GM19239 (cell line): ENCODE measurements around the gene PAFAH1B1.
"Not testable (repeated sequence)": the region's sequence is repeated elsewhere in the genome, so short reads cannot be mapped to it uniquely, and the experiment has no call there.

Experiments used
- DNase-seq: peaks from one replicate; pipeline ENCODE4 v3.0.0; 2011; ENCODE audit warnings: low spot score; ENCODE audit not compliant: insufficient read length
- FAIRE-seq: peaks from 2 replicates; lab custom pipeline; 2011; peaks lifted over from hg19 to GRCh38; lab: Jason Lieb, UNC

The PAFAH1B1 gene

DNA sequence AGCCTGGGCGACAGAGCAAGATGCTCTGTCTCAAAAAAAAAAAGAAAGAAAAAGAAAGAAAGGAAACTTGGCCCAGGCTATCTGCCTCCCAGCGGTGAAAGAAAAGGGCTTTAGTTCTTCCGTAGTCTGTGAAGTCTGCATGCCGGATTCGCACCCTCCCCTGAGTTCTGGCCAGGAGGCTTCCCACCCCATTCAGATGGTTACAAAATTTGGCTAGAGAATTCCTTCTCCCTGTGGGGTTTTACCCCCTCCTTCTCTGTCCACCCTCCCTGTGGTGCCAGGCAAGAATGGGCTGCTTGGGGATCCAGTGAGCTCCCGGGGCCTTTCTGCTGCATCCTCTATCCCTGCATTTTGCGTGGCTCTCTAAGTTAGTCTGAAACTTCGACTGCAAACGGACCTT lies 37.8 kb downstream of the PAFAH1B1 start:
- FAIRE-seq: no peak
- no peak for DNase-seq

DNA sequence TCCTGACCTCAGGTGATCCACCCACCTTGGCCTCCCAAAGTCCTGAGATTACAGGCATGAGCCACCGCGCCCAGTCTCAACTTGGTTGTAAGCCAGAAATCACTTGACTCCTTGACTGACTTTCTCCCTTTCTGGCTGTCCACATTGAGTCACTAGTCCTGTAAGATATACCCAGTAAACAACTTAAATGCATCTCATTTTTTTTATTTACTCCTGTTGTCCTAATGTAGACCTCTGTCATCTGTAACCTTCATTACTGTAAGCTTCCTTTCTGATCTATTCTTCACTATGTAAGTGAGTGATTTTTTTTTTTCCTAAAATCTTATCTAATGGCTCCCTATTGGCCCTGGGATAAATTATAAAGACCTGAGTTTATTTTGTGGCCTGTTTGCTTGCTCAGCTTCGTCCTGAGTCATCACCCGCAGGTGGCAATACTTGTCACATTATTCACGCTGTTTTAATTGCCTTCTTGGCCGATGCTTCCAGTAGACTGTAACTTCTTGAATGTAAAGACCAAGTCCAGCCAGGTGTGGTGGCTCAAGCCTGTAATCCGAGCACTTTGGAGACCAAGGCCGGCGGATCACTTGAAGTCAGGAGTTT lies 41.0 kb downstream of the PAFAH1B1 start:
- no peak for FAIRE-seq

DNA sequence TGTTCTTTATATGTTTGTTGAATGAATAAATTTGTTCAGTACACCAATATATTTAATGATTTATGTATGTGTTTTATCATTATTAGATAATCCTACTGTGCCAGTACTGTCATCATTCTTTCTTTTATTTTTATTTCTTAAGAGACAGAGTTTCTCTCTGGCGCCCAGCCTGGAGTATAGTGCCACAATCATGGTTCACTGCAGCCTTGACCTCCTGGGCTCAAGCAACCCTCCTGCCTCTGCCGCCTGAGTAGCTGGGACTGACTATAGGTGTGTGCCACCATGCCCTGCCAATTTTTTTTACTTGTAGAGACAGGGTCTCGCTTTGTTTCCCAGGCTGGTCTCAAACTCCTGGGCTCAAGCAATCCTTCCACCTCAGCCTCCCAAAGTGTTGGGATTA lies 41.8 kb downstream of the PAFAH1B1 start:
- DNase-seq (no peak), FAIRE-seq (no peak)

More for the DNA sequence above, 41.0 kb downstream of the PAFAH1B1 start:
- no peak for DNase-seq

DNA sequence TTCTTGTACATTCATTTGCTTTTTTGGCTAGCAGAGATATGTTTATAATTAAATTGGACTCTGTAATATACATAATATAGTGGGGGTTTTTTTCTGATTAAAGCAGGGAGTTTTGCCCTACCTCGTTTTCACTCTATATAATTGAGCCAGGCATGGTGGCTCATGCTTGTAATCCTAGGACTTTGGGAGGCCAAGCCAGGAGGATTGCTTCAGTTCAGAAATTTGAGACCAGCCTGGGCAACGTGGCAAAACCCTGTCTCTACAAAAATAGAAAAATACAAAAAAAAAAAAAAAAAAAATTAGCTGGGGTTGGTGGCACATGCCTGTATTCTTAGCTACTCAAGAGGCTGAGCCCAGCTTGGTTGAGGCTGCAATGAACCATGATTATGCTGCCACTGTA lies 42.2 kb downstream of the PAFAH1B1 start:
- FAIRE-seq (no peak), DNase-seq (no peak)

DNA sequence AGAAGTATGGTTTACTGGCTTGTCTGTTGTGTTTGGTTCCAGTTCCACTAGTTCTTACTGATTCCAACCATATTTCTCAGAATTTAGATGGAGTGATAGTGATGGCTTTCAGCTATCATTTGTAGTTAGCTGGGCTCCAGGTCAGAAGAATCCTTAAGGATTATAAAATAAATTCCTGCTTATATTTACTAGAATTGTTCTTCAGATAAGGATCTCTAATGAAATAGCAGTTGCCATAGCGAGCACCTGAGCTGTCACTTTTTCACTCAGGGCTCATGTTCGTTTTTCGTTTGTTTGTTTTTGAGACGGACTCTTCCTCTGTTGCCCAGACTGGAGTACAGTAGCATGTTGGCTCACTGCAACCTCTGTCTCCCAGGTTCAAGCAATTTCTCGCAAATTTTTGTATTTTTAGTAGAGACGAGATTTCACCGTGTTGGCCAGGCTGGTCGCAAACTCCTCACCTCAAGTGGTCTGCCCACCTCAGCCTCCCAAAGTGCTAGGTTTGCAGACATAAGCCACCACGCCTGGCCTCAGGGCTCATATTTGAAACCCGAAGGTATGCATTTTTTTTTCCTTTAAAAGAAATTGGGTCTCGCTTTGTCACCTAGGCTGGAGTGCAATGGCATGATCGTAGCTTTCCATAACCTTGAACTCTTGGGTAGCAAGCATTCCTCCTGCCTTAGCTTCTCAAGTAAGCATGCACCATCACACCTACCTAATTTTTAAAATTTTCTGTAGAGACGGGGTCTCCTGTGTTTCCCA lies 42.9 kb downstream of the PAFAH1B1 start:
- FAIRE-seq: no peak
- DNase-seq: no peak

DNA sequence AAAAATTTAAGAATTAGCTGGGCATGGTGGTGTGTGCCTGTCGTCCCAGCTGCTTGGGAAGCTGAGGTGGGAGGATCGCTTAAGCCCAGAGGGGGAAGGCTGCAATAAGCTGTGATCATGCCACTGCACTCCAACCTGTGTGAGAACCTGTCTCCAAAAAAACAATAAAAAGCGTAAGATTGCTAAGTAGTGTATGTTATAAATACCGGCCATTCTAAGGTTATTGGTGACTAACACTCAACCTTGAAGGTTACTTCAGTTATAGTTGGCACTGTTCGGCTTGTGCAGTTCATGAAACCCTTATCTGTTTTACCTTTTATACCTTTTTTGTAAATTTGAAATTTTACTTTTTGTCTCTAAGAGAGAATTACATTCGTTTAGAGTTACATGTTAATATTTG lies 44.0 kb downstream of the PAFAH1B1 start:
- FAIRE-seq (no peak), DNase-seq (no peak)

DNA sequence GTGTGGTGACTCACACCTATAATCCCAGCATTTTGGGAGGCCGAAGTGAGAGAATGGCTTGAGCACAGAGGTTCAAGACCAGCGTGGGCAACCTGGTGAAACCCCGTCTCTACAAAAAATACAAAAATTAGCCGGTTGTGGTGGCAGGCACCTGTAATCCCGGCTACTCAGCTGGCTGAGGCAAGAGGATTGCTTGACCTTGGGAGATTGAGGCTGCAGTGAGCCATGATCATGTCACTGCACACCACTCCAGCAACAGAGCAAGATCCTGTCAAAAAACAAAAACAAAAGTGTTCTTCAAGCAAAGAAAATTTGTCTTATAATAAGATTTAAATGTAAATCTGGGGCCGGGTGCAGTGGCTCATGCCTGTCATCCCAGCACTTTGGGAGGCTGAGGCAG lies 51.5 kb downstream of the PAFAH1B1 start:
- FAIRE-seq: no peak
- DNase-seq: no peak

DNA sequence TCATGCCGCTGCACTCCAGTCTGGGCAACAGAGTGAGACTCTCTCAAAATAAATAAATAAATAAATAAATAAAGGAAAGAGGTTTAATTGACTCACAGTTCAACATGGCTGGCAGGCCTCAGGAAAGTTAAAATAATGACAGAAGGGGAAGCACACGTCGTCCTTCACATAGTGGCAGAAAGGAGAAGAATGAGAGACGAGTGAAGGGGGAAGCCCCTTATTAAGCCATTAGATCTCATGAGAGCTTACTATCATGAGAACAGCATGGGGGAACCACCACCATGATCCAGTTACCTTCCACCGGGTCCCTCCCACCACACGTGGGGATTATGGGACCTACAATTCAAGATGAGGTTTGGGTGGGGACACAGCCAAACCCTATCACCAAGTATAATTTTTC lies 54.5 kb downstream of the PAFAH1B1 start:
- no peak for DNase-seq
- no peak for FAIRE-seq

DNA sequence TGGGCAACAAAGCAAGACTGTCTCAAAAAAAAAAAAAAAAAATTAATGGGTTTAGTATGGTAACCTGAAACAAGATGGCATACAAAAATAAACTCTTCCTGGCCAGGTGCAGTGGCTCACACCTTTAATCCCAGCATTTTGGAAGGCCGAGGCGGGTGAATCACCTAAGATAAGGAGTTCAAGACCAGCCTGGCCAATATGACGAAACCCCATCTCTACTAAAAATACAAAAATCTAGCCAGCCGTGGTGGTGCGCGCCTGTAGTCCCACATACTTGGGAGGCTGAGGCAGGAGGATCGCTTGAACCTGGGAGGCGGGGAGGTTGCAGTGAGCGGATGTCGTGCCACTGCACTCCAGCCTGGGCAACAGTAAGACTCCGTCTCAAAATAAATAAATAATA lies 55.7 kb downstream of the PAFAH1B1 start:
- DNase-seq (no peak), FAIRE-seq (no peak)

DNA sequence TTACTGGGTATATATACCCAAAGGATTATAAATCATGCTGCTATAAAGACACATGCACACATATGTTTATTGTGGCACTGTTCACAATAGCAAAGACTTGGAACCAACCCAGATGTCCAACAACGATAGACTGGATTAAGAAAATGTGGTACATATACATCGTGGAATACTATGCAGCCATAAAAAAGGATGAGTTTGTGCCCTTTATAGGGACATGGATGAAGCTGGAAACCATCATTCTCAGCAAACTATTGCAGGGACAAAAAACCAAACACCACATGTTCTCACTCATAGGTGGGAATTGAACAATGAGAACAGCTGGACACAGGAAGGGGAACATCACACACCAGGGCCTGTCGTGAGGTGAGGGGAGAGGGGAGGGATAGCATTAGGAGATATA lies 59.5 kb downstream of the PAFAH1B1 start:
- FAIRE-seq: not testable (repeated sequence)

DNA sequence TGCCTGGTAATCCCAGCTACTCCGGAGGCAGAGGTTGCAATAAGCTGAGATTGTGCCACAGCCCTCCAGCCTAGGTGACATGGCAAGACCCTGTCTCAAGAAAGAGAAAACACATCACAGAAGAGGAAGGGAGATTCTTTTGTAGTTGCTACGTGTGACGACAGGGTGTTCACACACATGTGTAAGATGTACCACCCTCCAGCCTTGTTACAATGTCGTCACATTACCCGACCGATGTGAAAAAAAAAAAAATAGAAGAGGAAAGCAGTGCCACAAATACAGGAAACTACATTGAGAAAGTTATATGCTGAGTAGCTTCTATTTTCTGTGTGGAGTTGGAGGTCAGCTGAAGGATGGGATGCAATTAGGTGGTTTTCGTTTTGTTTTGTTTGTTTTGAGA lies 62.1 kb downstream of the PAFAH1B1 start:
- FAIRE-seq: no peak
- DNase-seq: no peak

More for the DNA sequence above, 59.5 kb downstream of the PAFAH1B1 start:
- DNase-seq: not testable (repeated sequence)

DNA sequence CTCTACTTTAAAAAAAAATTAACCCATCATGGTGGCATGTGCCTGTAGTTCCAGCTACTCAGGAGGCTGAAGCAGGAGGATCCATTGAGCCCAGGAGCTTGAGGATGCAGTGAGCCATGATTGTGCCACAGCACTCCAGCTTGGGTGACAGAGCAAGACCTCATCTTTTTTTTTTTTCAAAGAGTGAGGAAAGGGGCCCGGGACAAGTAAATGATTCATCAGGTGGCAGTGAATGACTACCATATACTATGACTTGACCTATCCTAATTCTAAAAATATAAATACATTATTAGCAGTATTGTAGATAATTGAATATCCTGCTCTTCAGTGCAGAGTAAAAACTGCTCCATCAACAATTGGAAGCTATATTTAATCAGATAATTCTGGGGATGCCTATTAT lies 62.8 kb downstream of the PAFAH1B1 start:
- FAIRE-seq (no peak), DNase-seq (no peak)

DNA sequence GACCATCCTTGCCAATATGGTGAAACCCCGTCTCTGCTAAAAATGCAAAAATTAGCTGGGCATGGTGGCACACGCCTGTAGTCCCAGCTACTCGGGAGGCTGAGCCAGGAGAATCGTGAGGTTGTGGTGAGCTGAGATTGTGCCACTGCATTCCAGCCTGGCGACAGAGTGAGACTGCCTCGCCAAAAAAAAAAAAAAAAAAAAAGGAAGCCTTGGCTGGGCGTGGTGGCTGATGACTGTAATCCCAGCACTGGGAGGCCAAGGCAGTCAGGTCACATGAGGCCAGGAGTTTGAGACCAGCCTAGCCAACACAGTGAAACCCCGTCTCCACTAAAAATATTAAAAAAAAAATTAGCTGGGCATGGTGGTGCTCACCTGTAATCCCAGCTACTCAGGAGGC lies 65.9 kb downstream of the PAFAH1B1 start:
- DNase-seq, FAIRE-seq: not testable (repeated sequence)

DNA sequence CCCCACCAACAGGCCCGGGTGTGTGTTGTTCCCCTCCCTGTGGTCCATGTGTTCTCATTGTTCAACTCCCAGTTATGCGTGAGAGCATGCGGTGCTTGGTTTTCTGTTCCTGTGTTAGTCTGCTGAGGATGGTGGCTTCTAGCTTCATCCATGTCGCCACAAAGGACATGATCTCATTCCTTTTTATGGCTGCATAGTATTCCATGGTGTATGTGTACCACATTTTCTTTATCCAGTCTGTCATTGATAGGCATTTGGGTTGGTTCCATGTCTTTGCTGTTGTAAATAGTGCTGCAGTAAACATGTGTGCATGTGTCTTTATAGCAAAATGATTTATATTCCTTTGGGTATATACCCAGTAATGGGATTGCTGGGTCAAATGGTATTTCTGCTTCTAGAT lies 67.0 kb downstream of the PAFAH1B1 start:
- not testable (repeated sequence) for FAIRE-seq, DNase-seq

DNA sequence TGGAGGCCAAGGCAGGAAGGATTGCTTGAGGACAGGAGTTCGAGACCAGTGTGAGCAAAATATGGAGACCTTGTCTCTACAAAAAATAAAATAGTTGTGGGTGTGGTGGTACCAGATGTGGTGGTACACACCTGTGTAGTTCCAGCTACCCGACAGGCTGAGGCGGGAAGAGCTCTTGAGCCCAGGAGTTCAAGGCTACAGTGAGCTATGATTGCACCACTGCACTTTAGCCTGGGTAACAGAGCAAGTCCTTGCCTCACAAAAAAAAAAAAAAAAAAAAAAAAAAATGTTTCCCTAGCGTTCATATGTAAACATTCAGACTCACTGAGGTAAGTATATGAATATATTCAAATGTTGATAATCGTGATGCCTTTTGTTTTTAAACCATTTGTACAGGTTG lies 78.6 kb downstream of the PAFAH1B1 start:
- FAIRE-seq: no peak

DNA sequence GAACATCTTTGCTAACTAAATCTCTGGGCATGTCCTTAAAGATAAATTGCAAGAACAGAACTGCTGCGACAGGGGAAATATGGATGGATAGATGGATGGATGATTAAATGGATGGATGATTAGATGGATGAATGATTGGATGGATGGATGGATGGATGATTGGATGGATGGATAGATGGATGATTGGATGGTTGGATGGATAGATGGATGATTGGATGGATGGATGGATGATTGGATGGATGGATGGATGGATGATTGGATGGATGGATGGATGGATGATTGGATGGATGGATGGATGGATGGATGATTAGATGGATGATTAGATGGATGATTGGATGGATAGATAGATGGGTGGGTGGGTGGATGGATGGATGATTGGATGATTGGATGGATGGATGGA lies 85.8 kb downstream of the PAFAH1B1 start:
- not testable (repeated sequence) for FAIRE-seq, DNase-seq

More for the DNA sequence above, 78.6 kb downstream of the PAFAH1B1 start:
- no peak for DNase-seq

DNA sequence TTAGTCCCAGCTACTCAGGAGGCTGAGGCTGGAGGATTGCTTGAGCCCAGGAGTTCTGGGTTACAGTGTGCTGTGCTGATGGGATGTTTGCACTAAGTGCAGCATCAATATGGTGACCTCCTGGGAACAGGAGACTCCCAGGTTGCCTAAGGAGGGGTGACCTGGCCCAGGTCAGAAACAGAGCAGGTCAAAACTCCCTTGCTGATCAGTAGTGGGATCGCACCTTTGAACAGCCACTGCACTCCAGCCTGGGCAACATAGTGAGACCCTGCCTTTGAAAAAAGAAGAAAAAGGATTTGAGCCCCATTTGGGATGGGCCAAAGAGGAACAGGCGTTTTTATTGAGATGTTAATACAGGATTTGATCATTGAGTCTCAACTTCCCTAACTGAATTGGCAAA lies 87.5 kb downstream of the PAFAH1B1 start:
- DNase-seq (no peak), FAIRE-seq (no peak)

DNA sequence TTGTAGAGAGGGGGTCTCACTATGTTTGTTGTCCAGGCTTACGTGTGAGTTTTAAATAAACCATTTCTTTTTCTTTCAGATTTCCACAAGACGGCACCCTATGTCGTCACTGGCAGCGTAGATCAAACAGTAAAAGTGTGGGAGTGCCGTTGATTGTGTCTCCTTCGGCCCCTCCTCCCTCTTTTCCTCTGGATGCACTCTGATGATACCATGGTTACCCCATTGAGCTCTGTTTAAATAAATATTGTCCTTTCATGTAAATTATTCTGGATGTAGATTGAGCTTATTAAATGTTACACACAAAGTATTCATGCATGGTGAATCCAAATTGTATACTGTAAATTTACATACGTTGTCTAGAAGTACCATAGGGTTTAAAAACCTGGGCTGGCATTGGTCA lies 88.2 kb downstream of the PAFAH1B1 start:
- FAIRE-seq: no peak

DNA sequence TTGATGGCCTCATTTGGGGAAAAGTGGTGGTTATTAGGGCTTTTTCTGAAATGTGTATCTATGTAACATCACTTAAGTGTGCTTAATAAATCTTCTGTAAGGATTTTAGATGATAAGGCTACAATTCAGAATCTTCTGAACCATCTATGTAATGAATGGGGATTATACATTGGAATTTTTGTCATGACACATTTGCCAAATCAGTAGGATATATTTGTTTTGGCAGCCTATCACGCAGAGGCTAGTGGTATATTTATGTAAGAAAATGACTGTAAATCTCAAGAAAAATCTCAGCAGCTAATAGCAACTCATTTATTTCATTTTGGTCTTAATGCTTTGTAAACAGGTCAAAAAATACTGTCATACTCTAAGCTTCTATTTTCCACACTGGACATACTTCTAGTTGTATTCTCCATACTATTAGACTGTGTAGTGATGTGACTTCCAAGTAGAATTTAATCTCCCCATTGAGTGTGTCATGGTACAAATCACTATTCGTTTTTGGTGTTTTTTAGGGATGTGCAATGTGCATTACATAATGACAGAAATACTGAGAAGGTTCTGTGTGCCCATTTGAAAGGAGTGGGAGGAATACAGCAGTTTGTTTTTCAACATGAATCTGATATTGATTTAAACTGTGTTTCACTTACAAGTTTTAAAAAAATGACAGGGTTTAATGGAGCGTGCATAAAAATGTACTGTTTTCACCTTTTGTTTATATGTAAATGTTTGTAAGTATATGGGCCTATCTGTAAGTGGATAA lies 88.9 kb downstream of the PAFAH1B1 start:
- FAIRE-seq: no peak
- no peak for DNase-seq

More for the DNA sequence above, 88.2 kb downstream of the PAFAH1B1 start:
- DNase-seq: no peak

DNA sequence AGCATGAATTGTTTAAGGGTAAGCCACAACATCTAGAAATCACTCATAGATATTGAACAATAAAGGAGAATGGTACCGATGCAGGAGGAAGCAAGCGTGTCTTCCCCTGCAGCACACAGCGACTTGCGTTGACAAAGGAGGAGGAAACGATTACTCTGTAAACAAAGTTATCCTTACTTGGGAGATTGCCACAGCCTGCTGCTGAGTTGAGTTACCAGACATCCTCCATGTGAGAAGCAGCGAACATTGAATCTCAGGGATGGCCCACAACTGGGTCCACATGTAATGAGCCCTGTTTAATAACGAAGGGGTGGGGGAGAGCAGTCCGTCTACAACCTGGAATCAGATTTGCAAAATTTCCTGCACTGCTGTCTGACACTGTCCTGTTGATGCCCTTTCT lies 90.5 kb downstream of the PAFAH1B1 start:
- DNase-seq: no peak
- FAIRE-seq: no peak

DNA sequence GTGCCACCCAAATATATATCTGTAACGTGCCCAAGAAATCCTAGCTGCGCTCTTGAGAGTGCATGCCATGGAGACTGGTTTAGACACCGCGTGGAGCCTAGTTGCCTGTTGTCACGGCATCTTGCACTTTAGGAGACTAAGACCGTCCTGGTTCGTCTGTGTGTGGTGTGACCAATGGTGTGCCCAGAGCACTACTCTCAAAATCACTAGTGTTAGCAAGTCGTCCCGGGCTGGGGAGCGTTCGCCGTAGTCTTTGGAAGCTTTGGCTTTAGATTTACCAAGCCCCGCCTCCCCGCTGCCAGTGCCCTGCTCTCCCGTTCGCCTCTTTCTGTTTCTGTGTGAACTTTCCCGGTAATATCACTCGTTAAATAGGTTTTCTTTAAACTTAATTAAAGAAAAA lies 91.1 kb downstream of the PAFAH1B1 start:
- FAIRE-seq (no peak), DNase-seq (no peak)
